ENCODE results near the gene ATP2B2.

GRCh38 chr3:10512687-10513086, 7.3 kb upstream of the ATP2B2 start:
- TF ChIP-seq EZH2phosphoT487 (IDR thresholded peaks at IDR 0.05; ENCODE audit: borderline replicate concordance) (no peak), CTCF (conservative IDR thresholded peaks at IDR 0.05; ENCODE audit: low read length) (no peak)

Measured in Loucy (cell line).